LoVo (cell line): ENCODE results near the gene PNPLA6.
A peak's percentile ranks its signal among the peaks of the same experiment; 100 is the strongest.

Source experiments
- DNase-seq: peaks from one replicate; pipeline ENCODE4 v3.0.0-alpha.2; 2016; ENCODE audit warnings: low spot score

Gene PNPLA6

GRCh38 chr19:7535047-7535997 is at the start of gene PNPLA6:
Gene PNPLA6, plus strand, starts transcription at chr19:7535717. Its CDS starts 72 bp downstream, at chr19:7535789.
- DNase-seq: peak; percentile 92

- DNase-seq: no peak
These were observed 48.6 kb upstream of the PNPLA6 start for GRCh38 chr19:7486923-7487322.

- peak; percentile 88 for DNase-seq
These were observed 46.7 kb upstream of the PNPLA6 start, which contains the start of gene PEX11G for GRCh38 chr19:7488736-7489353. Gene PEX11G, minus strand, starts transcription at chr19:7489035. Its CDS starts 25 bp downstream, at chr19:7489010.

GRCh38 chr19:7489609-7490044 is 45.9 kb upstream of the PNPLA6 start:
- peak; percentile 70 for DNase-seq

- DNase-seq: no peak
These were observed 43.4 kb upstream of the PNPLA6 start for GRCh38 chr19:7492142-7492541.

GRCh38 chr19:7492558-7492957 is 43.0 kb upstream of the PNPLA6 start:
- no peak for DNase-seq

GRCh38 chr19:7494416-7495098 is 41.0 kb upstream of the PNPLA6 start:
- DNase-seq: no peak

- DNase-seq: no peak
These were observed 38.2 kb upstream of the PNPLA6 start for GRCh38 chr19:7497292-7497691.

GRCh38 chr19:7500811-7501450 is 34.6 kb upstream of the PNPLA6 start:
- DNase-seq: peak; percentile 38

- no peak for DNase-seq
These were observed 33.0 kb upstream of the PNPLA6 start for GRCh38 chr19:7502552-7502951.

GRCh38 chr19:7504684-7505083 is 30.8 kb upstream of the PNPLA6 start:
- DNase-seq: no peak

GRCh38 chr19:7505288-7505681 is 30.2 kb upstream of the PNPLA6 start:
- no peak for DNase-seq

GRCh38 chr19:7505682-7506384 is 29.7 kb upstream of the PNPLA6 start:
- peak; percentile 62 for DNase-seq

- DNase-seq: peak; percentile 90
These were observed 28.9 kb upstream of the PNPLA6 start for GRCh38 chr19:7506385-7507328.

- DNase-seq: peak; percentile 73
These were observed 27.6 kb upstream of the PNPLA6 start for GRCh38 chr19:7507884-7508283.

GRCh38 chr19:7509625-7510024 is 25.9 kb upstream of the PNPLA6 start:
- no peak for DNase-seq

GRCh38 chr19:7512400-7512851 is 23.1 kb upstream of the PNPLA6 start:
- DNase-seq: no peak

GRCh38 chr19:7513809-7514642 is 21.5 kb upstream of the PNPLA6 start:
- no peak for DNase-seq

GRCh38 chr19:7515110-7515644 is 20.3 kb upstream of the PNPLA6 start:
- no peak for DNase-seq
